HG02852 (cell line): ENCODE data around the gene IGF1R.
"Not testable (repeated sequence)": the region's sequence is repeated elsewhere in the genome, so short reads cannot be mapped to it uniquely, and the experiment has no call there.

Experiments used
- ATAC-seq: cut with Tn5 transposase; IDR thresholded peaks from one replicate; pipeline ENCODE4 v1.9.1; 2021; ENCODE audit warnings: mild to moderate bottlenecking, moderate library complexity; ENCODE audit not compliant: unreplicated experiment

Gene IGF1R

DNA sequence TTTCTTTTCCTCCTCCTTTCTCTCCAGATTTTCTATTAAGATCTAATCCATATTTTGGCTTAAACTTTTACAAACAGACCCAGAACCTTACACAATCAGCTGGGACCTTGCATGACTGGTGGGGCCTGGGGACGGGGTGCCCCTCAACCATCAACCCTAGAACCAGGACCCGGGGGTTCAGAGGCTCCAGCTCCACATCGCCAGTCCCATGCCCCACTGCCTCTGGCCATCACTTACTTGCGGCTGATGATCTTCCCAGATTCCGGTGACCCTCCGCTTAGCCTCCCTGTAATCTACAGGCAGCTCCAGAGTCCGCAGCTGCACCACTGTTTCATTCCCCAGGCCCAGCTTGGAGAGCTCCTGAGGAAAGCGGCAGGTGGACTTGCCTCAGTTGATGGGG is 322.5 kb downstream of the IGF1R start:
- no peak for ATAC-seq

DNA sequence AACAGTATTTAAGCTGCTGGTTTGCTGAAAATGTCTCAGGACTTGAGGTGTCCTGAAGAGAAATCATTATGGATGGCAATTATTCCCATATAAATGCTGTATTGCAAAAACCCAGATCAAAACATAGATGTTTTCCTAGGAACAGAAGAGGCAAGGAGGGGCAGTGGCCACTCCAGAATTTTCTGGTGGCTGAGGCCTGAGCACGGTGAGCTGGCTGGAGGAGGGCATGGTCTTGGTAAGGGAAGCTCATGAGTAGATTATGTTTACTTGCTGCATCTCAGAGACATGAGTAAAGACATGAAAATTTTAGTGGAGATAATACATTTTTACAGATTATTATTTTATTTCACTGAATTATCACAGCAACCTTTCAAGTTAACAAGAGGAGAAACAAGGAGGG is 328.2 kb downstream of the IGF1R start:
- ATAC-seq, result no peak

DNA sequence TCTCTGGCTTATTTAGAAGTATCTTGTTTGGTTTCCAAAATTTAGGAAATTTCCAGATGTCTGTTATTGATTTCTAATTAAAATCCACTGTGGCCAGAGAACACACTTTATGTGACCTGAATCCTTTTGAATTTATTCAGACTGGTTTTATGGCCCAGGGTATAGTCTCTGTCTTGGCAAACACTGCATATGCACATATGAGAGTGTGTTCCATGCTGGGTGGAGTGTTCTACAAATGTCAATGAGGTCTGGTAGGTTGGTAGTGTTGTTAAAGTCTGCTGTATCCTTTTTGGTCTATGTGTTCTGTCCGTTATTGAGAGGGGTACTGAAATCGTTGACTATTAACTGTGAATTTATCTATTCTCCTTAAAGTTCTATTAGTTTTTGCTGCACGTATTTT is 329.1 kb downstream of the IGF1R start:
- ATAC-seq, result no peak

DNA sequence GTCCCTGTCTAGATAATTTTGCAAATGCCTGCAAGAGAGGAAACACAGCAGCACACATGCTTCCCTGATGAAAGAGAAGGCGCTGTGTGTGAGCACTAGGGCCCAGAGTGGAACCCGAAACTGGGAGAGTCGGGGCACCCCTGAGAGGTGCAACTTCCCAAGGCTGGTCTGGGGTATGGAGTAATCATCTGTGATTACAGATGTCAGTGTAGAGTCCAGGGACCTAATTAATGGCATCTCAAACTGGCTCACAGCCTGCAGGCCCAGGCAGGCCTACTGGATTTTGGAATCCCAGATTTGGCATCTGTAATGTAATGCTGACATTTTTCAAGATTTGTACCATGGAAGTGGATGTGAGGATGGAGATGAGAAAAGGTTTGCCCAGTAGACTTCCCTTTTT is 329.8 kb downstream of the IGF1R start:
- no peak for ATAC-seq

DNA sequence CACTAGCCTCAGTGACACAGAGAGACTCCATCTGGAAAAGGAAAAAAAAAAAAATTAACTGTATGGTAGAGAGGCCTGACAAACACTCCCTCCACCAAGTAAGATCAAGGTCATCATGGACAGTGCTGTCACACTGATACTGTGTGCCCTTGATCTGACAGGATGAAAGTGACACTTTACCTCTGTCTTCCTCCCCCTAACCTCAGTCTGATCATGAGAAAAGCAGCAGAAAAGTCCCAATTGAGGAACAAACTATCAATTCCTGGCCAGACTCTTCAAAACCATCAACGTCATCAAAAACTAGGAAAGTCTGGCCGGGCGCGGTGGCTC is 332.5 kb downstream of the IGF1R start:
- ATAC-seq, result no peak

DNA sequence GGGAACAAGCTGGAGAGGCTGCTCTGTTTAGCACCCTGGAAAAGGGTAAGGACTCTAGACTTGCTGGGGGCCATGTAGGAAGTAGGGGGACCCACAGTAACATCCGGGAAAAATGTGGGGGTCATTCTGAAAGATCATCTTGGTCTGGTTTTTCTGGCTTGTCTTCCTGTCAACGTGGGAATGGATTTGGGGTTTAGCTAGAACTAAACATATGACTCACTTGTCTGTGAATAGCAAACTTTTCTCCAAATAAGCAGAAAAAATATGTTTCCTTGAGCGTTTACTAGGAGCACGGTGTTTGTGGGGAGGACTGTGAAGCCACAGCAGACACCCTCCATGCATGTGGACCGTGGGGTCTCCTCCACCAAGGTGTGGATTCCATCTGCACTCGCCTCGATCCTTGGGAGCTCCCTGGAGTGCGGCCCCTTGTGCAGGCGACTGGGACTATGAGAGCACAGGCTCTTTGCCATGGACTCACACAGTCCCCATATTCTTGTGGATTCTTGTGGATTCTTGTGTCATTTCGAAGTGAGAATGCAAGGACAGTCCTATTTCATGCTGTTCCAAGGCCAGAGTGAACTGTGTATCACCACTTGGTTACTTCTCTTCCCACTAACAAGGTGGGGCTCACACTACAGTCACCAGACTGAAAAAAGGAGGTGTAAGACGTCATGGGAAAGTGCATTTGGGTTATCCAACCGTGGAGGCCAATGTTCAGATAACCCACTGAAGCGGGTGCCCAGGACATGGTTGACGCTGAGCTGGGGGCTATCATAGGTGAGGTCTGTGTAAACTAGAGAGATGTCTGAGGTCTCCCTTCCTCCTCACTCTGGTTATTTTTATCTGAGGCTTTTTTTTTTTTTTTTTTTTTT is 333.7 kb downstream of the IGF1R start:
- peak; percentile 54 for ATAC-seq

DNA sequence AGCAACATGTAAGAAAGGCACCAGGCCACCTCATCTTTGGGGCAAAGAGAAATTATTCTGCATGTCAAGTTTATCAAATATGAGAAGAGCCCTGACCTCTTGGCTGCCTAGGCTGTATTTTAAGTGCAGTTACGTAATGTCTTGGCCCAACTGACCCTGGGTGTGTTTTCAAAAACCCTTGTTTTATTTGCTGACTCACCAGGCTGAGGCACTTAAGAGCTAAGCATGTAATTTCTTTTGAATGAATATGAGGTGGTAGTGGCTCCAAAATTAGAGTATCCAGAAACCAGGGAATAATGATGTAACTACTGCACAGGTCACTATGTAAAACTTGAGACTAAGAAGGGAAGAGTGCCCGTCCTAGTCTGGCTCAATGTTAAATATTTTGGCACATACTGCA is 335.0 kb downstream of the IGF1R start:
- no peak for ATAC-seq

DNA sequence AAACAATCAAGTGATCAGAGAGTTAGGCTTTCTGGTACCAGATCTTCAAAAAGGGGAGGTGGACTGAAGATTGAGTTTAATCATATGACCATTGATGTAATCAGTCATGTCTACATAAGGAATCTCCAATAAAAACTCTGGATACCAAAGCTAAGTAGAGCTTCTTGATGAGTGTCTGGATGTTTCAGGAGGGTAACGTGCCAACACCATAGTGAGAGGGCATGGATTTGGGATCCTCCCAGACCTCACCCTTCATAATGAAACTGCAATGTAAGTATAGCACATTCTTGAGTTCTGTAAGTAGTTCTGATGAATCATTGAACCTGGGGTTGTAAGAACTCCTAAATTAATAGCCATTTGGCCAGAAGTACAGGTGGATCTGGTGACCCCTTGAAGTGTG is 337.9 kb downstream of the IGF1R start:
- ATAC-seq, result no peak

DNA sequence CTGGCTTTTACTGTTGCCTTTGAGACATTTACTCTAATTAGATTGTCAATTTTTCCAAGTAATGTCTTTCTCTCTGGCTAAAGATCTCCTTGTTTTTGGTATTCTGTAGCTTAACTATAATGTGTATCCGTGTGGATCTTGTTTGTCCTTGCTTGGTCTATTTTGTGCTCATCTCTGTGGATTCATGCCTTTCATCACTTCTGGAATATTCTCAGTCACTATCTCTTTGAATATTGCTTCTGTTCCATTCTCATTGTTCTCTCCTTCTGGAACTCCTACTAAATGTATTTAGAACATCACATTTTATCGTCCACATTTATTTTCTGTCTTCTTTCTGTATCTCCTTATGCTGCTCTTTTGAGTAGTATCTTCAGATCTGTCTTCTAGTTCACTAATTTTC is 346.6 kb downstream of the IGF1R start:
- no peak for ATAC-seq

DNA sequence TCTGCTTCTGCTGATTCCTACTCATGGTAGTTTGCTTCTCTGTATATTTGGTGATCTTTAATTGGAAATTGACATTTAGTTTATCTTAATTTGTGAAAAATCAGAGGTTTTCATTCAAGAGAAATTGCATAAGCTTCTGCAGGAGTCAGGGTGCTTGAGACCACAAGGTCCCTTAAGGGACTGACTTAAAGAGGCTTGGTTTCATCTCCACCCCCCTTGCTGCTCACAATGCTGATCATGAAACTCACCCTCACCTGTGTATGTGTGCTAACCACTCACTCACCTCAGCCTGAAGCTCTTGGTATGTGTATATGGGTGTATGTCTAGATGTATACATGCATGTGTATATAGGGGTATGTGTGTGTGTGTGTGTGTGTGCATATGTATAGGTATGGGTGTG is 347.8 kb downstream of the IGF1R start:
- ATAC-seq, result no peak

DNA sequence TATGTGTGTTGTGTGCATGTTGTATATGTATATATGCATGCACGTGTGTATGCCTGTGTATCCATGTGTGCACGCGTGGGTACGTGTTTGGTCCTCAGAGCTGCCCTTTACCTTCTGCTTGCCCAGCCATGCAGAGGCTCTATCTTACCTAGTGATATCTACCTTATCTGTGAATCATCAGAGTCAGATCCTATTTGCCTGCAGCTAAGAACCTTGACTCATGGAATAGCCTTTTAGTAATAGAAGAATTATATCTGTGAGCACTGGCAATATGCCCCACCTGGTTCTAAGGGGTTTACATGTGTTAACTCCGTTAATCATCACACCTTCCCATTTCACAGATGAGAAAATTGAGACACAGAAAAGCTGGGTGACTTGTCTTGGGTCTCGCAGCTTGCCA is 348.3 kb downstream of the IGF1R start:
- no peak for ATAC-seq

DNA sequence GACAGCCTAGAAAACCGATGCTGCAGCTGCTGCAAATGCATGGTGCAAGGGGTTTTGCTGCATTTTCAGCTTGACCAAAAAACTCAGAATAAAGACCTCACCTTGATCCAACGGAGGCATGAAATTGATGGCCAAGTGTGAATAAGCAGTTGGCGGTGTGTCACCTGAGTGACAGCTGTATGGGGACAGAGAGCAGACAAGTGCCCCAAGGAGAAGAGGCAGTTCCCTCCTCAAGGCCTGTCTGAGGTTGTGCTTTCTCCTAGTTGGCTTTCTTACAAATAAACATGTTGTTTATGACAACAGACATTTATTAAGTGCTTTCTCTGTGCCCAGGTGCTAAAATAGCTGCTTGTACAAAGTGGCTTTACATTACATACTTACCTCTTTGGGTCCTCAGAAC is 349.0 kb downstream of the IGF1R start:
- no peak for ATAC-seq

DNA sequence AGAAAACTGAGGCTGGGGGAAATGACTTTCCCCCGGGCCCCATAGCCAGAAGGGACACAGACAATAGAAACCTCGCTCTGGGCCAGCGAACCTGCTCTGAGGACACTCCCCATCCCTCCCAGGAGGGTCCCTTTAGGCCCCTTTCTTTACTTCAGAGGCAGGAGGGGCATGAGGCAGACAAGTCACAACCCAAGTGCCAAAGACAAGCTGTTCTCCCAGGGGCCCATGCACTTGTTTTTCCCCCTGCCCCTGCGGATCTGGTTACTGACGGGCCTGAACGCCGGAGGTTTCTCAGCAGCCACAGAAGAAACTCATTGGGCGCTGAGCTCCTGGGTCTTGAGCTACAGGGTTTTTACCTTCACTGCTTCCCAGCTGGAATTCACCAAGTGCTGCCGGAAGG is 349.4 kb downstream of the IGF1R start:
- ATAC-seq, result no peak

DNA sequence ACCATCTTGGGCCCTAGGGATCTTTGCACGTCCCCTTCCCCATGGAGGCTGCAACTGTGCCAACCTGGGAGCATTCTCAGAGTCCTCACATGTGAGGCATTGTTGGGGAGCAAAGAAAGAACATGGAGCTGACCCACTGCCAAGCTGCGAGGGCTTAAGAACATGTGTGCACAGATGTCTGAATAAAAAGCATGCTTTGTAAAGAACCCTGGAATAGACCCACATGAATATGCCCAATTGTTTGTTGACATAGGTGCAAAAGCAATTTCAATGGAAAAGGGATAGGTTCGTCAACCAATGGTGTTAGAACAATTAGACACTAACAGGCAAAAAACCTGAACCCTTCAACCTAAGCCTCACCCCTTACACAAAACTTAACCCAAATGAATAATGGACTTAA is 349.9 kb downstream of the IGF1R start:
- ATAC-seq, result no peak

DNA sequence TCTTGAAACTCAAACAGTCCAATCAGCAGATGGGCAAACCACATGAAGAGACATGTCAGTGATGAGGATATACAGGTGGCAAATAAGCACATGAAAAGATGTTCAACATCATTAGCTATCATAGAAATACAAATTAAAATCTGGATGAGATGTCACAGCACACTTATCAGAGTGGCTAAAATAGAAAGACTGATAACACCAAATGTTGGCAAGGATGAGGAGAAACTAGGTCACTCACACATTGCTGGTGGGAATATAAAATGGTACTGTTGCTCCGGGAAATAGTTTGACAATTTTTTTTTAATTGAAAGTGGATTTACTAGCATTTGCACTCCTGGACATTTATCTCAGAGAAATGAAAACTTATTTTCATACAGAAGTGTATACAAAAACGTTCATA is 350.9 kb downstream of the IGF1R start:
- ATAC-seq, result no peak

DNA sequence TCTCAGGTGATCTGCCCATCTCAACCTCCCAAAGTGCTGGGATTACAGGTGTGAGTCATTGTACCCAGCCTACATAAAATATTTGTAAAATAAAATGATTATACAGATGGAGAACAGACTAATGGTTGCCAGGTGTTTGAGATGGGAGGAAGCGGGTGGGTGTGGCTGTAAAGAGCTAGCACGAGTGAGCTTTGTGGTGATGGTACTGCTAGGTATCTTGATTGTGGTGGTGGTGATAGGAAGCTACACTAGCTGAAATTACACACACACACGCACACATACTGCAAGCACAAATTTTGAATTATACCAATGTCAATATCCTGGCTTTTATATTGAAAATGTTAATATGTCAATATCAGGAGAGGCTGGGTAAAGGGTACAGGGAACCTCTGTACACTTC is 353.9 kb downstream of the IGF1R start:
- ATAC-seq, result no peak

DNA sequence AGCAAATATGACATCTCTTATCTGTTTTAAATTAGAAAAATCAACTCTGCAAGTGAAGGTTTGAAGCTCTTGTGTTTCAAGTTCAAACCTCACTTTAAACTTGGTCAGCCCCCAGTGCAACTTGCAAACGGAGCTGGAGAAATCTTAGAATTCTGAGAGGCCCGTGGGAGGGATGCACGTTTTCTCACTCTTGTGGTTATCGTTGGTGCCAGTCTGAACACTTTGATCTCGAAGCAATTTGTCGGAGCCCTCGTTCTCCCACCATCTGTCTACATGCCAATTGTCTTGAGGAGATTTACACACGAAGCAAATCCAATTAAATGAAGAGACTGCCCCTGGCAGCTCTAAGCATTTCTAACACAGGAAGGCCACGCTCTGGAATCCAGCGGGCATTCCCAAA is 355.0 kb downstream of the IGF1R start:
- not testable (repeated sequence) for ATAC-seq

DNA sequence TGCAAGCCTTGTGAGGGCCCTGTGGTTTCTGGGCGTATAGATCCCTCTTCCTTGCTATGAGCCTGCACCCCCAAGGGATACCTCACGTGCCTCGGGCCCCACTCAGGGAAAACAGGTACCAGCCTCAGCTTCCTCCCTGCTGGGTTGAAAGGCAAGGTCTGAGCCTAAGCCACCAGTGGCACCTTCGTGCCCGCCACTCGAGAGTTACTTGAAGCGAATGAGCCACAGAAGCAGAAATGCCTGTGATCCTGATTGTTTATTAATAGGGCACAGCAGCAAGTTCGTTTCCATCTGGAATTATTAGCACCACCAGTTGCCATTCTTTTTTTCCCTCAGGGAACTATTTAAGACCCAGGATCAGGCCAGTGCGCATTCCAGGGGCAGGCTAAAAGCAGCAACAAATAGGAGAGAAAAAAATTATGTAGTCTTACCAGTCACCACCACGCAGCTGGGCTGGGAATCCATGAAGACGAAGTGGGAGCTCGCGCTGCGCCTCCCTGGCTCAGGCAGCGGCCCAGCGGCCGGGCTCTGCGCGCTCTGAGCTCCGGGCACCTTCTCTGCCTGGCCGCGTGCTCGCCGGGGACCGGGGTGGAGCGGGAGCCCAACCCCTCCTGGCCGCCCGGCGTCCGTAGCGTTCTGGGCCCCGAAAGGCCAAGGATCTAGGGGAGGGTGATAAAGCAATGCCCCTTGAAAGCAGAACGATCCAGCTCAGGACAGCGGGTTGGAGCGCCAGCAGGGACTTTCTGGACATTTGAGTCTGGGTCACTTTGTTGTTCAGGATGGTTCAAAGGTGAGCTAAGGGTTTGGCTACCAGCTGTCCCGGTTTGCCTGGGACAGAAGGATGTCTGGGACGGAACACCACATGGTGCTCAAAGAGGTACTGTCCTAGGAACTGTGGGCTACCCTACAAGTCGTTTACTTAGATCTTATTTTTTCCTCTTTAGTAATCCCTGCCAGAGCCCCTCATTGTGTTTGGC is 356.9 kb downstream of the IGF1R start:
- not testable (repeated sequence) for ATAC-seq

DNA sequence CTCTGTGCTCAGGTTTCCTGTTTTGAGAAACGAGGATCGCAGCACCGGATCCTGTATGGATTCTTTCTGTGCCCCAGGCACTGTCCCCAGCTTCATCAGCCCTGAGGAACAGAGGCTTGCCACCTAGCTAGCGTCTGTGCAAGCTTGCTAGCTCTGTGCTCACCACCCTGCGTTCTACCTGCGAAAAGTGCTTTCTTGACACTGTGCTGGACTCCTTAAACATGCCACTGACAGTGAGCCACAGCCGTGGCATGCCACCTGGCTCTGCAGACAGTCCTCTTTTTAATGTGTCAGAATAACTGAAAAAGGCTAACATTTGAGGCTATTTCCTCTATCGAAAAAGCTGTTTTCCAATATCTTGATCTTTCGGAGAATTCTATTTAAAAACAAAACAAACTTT is 357.8 kb downstream of the IGF1R start:
- no peak for ATAC-seq

DNA sequence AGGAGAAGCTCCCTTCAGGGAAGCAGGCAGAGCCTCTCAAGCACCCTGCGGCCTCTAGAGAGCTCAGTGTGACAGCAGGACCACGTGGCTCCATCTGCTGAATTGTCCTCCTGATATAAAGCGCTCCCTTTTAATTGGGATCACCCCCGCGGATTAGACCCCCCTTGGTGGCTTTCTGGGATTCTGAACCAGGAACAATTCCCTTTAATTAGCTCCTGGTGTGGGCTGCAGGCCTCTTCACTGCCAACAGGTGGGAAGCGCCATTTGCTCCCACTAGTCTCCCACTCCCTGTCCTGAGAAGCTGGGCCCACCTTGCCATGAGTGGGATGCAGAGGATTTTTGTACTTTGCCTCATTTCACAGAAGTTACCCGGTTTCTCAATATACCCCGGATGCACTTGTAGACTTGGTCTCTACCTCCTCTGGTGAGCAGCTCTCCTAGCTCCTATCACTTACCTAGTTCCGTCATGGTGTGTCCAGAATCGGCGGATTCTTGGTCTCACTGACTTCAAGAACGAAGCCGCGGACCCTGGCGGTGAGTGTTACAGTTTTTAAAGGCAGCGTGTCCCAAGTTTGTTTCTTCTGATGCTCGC is 358.7 kb downstream of the IGF1R start:
- ATAC-seq, result no peak

DNA sequence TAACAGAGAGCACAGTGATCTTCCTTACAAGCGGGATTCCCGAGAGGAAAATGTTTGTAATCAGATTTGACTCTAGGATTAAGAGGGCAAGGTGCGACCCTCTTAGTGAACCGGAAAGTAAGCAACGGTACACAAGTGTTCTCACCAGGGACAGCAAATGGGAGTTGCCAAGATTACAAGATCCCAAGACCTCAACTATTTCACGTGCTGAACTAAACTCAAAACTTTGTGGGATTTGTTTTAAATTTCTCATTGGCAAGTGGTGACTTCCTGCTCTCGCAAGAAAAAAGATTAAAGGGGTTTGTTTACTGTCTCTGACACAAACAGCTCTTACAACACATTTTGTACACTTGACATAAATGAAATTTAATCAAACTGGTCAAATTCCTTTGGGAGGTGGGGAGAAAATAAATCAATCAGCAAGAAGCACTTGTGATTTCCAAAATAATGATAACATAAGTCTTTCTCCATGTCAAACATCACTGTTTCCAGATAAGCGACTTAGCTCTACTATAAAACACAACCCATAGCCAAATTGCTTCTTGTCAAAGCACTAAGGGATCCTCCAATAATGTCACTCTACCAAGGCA is 361.5 kb downstream of the IGF1R start:
- ATAC-seq, result no peak
